Large intestine (tissue), 3 donors: ENCODE results near the gene HMCN2. TPM values are rescaled to one million over a fixed set of nuclear protein-coding genes. Genes with fewer than 3 reads are reported as not detected.

Experiments
- DNase-seq, 2 donors: peaks; one replicate each; pipeline versions ENCODE4 v3.0.0 to v3.0.0-alpha.2; 2013
- H3K27ac ChIP-seq: one replicate; pipeline ENCODE4 v1.5.1; 2013; ENCODE audit warnings: low read length
- H3K27me3 ChIP-seq: 2 replicates; pipeline ENCODE4 v1.6.1; 2013; ENCODE audit warnings: low read length; ENCODE audit not compliant: control insufficient read depth, insufficient read depth
- H3K36me3 ChIP-seq: 2 replicates; pipeline ENCODE4 v1.6.1; 2013; ENCODE audit warnings: low read length; ENCODE audit not compliant: control insufficient read depth, insufficient read depth
- H3K4me1 ChIP-seq: one replicate; pipeline ENCODE4 v1.6.1; 2013; ENCODE audit warnings: low read length; ENCODE audit not compliant: control insufficient read depth, insufficient read depth
- H3K4me3 ChIP-seq: one replicate; pipeline ENCODE4 v1.5.1; 2013; ENCODE audit warnings: low read length
- H3K9me3 ChIP-seq: one replicate; pipeline ENCODE4 v1.6.1; 2013; ENCODE audit warnings: mild to moderate bottlenecking, low read depth, low read length, moderate library complexity; ENCODE audit not compliant: control insufficient read depth
- WGBS: methylation state at CpG from one replicate; pipeline ENCODE4 v1.1.5; 2013; ENCODE audit warnings: low lambda C conversion rate; ENCODE audit not compliant: insufficient coverage; 5-methylcytosine and 5-hydroxymethylcytosine counted together
- polyA plus RNA-seq: library from polyadenylated mRNA; unstranded; fragments of 120-200 nt; gene quantifications from one replicate; pipeline ENCODE4 v1.2.1, GENCODE V29; 2013

HMCN2 gene
- polyA plus RNA-seq, 1 donor = 20.0 TPM

- Histone ChIP-seq H3K27me3 (no peaks in the 10 kb centered on the region), H3K4me3 (no peak overlapping the region), H3K36me3 (no peaks in the 10 kb centered on the region), H3K9me3 (peaks cover 6% of the 10 kb centered on the region), H3K27ac (no peak overlapping the region), H3K4me1 (no peaks in the 10 kb centered on the region)
- WGBS = no CpG with 5 or more reads among the region's 13 CpGs
- DNase-seq = no peak
These were observed 80.4 kb downstream of the HMCN2 start for GRCh38 chr9:130345897-130346385.

- H3K27me3 ChIP-seq = no peaks in the 10 kb centered on the region
- H3K4me1 ChIP-seq = no peaks in the 10 kb centered on the region
- no peaks in the 10 kb centered on the region for H3K36me3 ChIP-seq
- H3K9me3 ChIP-seq = peaks cover 6% of the 10 kb centered on the region
- H3K4me3 ChIP-seq = no peak overlapping the region
- H3K27ac ChIP-seq = no peak overlapping the region
- DNase-seq = no peak
- WGBS = 83% methylated on average over 3 of the region's 14 CpGs
These were observed 80.9 kb downstream of the HMCN2 start for GRCh38 chr9:130346431-130346830.

GRCh38 chr9:130347036-130347435, 81.5 kb downstream of the HMCN2 start:
- H3K27ac ChIP-seq = no peak overlapping the region
- WGBS = no CpG with 5 or more reads among the region's 14 CpGs

GRCh38 chr9:130347931-130348330, 82.4 kb downstream of the HMCN2 start:
- no peaks in the 10 kb centered on the region for H3K27me3 ChIP-seq
- no peaks in the 10 kb centered on the region for H3K4me1 ChIP-seq
- H3K9me3 ChIP-seq = peaks cover 6% of the 10 kb centered on the region
- no peaks in the 10 kb centered on the region for H3K36me3 ChIP-seq
- H3K4me3 ChIP-seq = no peak overlapping the region
- WGBS = no CpG with 5 or more reads among the region's 6 CpGs
- DNase-seq = no peak
- H3K27ac ChIP-seq = no peak overlapping the region

More at GRCh38 chr9:130347036-130347435, 81.5 kb downstream of the HMCN2 start:
- no peak for DNase-seq
- H3K36me3 ChIP-seq = no peaks in the 10 kb centered on the region
- H3K4me3 ChIP-seq = no peak overlapping the region
- H3K27me3 ChIP-seq = no peaks in the 10 kb centered on the region
- no peaks in the 10 kb centered on the region for H3K4me1 ChIP-seq
- peaks cover 6% of the 10 kb centered on the region for H3K9me3 ChIP-seq

- Histone ChIP-seq H3K4me1 (no peaks in the 10 kb centered on the region), H3K27ac (no peak overlapping the region), H3K36me3 (no peaks in the 10 kb centered on the region), H3K4me3 (no peak overlapping the region), H3K27me3 (no peaks in the 10 kb centered on the region), H3K9me3 (peaks cover 6% of the 10 kb centered on the region)
- no peak for DNase-seq
- no CpG with 5 or more reads among the region's 21 CpGs for WGBS
These were observed 82.8 kb downstream of the HMCN2 start for GRCh38 chr9:130348341-130348740.

- Histone ChIP-seq H3K9me3 (peaks cover 6% of the 10 kb centered on the region), H3K4me3 (no peak overlapping the region), H3K27ac (no peak overlapping the region), H3K36me3 (no peaks in the 10 kb centered on the region), H3K27me3 (no peaks in the 10 kb centered on the region), H3K4me1 (no peaks in the 10 kb centered on the region)
- DNase-seq = no peak
- WGBS = no CpG with 5 or more reads among the region's 8 CpGs
These were observed 83.3 kb downstream of the HMCN2 start for GRCh38 chr9:130348881-130349280.

- no CpG with 5 or more reads among the region's 11 CpGs for WGBS
- H3K27ac ChIP-seq = no peak overlapping the region
- no peaks in the 10 kb centered on the region for H3K36me3 ChIP-seq
- no peak overlapping the region for H3K4me3 ChIP-seq
- H3K27me3 ChIP-seq = no peaks in the 10 kb centered on the region
- H3K9me3 ChIP-seq = peaks cover 6% of the 10 kb centered on the region
- no peaks in the 10 kb centered on the region for H3K4me1 ChIP-seq
- DNase-seq = no peak
These were observed 83.8 kb downstream of the HMCN2 start for GRCh38 chr9:130349398-130349797.

- Histone ChIP-seq H3K4me1 (no peaks in the 10 kb centered on the region), H3K27me3 (no peaks in the 10 kb centered on the region), H3K36me3 (no peaks in the 10 kb centered on the region), H3K4me3 (no peak overlapping the region), H3K27ac (no peak overlapping the region), H3K9me3 (no peaks in the 10 kb centered on the region)
- WGBS = no CpG with 5 or more reads among the region's 14 CpGs
- no peak for DNase-seq
These were observed 85.8 kb downstream of the HMCN2 start for GRCh38 chr9:130351343-130351742.

GRCh38 chr9:130352081-130352480, 86.5 kb downstream of the HMCN2 start:
- no peaks in the 10 kb centered on the region for H3K36me3 ChIP-seq
- no peaks in the 10 kb centered on the region for H3K4me1 ChIP-seq
- H3K27ac ChIP-seq = no peak overlapping the region
- DNase-seq = peak in 1 of 2 donors; percentile 40
- H3K27me3 ChIP-seq = no peaks in the 10 kb centered on the region
- H3K9me3 ChIP-seq = no peaks in the 10 kb centered on the region
- no CpG with 5 or more reads among the region's 10 CpGs for WGBS
- H3K4me3 ChIP-seq = no peak overlapping the region

- Histone ChIP-seq H3K27me3 (no peaks in the 10 kb centered on the region), H3K4me1 (no peaks in the 10 kb centered on the region), H3K9me3 (no peaks in the 10 kb centered on the region), H3K4me3 (no peak overlapping the region), H3K36me3 (no peaks in the 10 kb centered on the region), H3K27ac (no peak overlapping the region)
- no CpG with 5 or more reads among the region's 17 CpGs for WGBS
- no peak for DNase-seq
These were observed 87.2 kb downstream of the HMCN2 start for GRCh38 chr9:130352586-130353285.

- Histone ChIP-seq H3K4me3 (no peak overlapping the region), H3K4me1 (no peaks in the 10 kb centered on the region), H3K9me3 (no peaks in the 10 kb centered on the region), H3K36me3 (no peaks in the 10 kb centered on the region), H3K27me3 (no peaks in the 10 kb centered on the region), H3K27ac (no peak overlapping the region)
- no CpG with 5 or more reads among the region's 13 CpGs for WGBS
- no peak for DNase-seq
These were observed 88.8 kb downstream of the HMCN2 start for GRCh38 chr9:130354378-130354777.
